GM19043 (cell line): Measurements from ENCODE around the gene UBE2E2.

ENCODE experiments used
- ATAC-seq: cut with Tn5 transposase; IDR thresholded peaks from one replicate; pipeline ENCODE4 v1.9.1; 2021; ENCODE audit warnings: low read depth; ENCODE audit not compliant: unreplicated experiment

The UBE2E2 gene

DNA sequence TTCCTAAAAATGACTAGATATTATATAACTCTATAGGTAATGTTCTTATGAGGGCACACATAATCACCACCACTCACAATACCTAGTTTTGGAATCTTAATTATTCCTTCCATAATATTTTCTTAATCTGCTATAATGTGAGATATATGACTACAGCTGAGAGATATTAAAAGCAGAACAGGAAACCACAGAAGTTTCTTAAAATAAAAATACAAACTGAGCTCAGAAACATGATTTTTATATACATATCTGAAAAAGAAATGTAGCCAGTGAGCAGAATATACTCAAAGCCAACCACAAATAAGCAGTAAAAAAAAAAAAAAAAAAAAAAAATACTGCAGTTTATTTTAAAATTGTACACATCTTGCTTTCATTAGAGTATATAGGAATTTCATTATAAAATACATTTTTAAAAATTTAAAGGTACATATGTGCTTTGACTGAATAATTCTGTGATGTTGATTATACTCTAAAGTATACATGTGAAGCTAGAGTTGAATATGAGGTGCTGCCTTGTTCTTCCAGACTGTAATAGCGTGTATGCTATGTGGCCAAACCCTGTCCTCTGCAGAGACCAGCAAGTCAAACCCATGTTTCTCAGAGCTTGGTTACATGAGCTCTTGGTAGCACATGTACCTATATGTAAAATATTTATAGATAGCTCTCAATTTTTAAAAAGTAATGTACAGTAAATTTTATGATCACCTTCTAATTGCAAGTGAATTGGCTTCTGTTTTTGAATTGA lies 175.0 kb downstream of the UBE2E2 start:
- ATAC-seq = peak; percentile 45

DNA sequence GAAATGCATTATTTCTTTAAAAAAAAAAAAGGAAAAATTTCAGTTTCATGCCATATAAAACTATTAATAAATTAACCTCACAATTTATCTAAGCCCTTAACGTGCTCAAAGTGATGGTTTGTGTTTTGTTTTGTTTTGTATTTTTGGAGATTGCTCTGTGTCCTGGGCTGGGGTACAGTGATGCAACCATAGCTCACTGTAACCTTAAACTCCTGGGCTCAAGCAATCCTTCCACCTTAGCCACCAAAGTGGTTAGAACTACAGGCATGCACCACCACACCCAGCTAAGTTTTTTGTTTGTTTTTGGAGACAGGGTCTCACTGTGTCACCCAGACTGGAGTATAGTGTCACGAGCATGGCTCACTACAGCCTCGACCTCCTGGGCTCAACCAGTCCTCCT lies 180.7 kb downstream of the UBE2E2 start:
- no peak for ATAC-seq

DNA sequence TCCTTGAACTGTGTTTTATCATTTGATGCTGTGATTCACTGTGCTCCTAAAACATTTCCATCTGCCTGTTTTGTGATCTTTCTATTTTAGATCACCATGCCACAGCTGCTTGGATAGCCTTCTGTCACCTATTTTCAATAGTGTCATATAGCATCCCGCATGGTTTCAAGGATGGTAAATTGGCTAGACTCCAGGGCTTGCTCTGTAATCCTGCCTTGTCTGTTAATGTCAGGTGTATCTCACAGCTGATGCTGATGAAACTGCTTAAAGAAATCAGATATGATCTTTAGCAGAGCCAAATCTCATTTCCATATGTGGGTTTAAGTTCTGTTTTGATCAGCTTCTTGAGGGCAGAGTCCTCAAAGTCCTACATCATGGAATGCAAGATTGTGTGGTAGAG lies 182.2 kb downstream of the UBE2E2 start:
- no peak for ATAC-seq

- no peak for ATAC-seq
These were observed 184.3 kb downstream of the UBE2E2 start for GRCh38 chr3:23387286-23387918.

DNA sequence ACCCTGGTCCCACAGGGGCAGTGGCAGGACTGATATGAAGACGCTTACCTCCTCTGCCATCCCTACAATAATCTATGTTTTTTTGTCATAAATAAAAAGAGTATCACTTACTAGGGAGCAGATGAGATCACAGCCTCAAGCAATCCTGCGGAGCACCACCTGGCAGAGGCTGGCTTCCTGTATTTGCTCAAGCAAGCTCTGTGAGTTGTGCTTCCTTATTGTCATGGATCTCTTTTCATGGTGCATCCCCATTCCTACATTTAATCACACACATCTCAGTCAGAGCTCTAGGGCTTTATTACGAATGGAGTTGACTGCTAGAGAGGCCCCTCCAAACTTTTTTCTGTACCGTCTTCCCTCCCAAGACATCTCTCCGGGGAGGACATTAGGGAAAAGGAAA lies 186.0 kb downstream of the UBE2E2 start:
- ATAC-seq = no peak

GRCh38 chr3:23389686-23390085 lies 186.6 kb downstream of the UBE2E2 start:
- peak; percentile 45 for ATAC-seq

- no peak for ATAC-seq
These were observed 187.3 kb downstream of the UBE2E2 start for GRCh38 chr3:23390446-23390845.

DNA sequence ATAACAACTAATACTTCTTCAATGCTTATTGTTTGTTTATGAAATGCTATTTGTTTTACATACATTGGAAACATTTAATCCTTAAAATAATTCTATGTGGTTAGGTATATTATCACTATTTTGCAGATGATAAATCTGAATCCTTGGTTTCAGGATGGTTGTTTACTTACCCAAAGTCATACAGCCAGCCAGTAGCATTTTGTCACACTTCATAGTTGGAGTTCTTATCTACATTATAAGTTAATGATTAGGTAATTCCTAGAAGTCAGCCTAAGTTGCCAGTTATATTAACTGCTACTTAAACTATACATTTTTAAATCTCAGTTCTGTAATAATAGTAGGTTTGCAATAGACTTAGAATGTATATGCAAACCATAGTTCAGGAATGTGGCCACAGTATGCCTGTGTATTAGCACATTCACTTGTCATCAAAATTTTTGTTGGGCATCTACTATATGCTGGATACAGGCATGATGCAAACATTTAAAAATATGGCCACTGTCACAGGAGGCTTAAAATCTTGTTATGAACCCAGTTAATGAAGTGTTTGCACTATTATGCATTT lies 187.9 kb downstream of the UBE2E2 start:
- ATAC-seq = no peak

- ATAC-seq = no peak
These were observed 192.0 kb downstream of the UBE2E2 start for GRCh38 chr3:23395115-23395514.

- ATAC-seq = no peak
These were observed 193.6 kb downstream of the UBE2E2 start for GRCh38 chr3:23396746-23397145.

GRCh38 chr3:23399221-23399620 lies 196.1 kb downstream of the UBE2E2 start:
- no peak for ATAC-seq

GRCh38 chr3:23402728-23403492 lies 199.8 kb downstream of the UBE2E2 start:
- ATAC-seq = peak; percentile 41

DNA sequence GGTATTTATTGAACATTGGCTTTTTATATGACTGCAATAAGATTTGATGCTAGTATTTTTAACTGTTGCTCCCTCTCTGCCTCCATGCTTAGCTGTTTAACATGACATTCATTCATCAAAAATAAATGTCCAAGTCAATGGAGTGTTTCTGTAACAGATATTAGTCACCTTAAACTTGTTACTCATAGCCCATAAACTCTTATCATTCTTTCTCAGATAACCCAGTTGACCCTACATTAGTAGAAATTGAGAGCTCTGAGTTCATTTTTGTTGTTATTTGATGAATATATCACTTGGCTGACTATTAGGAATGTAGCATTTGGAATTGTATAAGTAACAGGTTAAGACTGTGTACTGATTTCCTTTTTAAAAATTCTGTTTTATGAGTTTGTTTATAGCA lies 201.1 kb downstream of the UBE2E2 start:
- ATAC-seq = no peak

GRCh38 chr3:23405081-23405480 lies 202.0 kb downstream of the UBE2E2 start:
- peak; percentile 51 for ATAC-seq

- ATAC-seq = no peak
These were observed 203.5 kb downstream of the UBE2E2 start for GRCh38 chr3:23406601-23407000.

GRCh38 chr3:23418026-23418425 lies 214.9 kb downstream of the UBE2E2 start:
- no peak for ATAC-seq

- ATAC-seq = peak; percentile 31
These were observed 218.8 kb downstream of the UBE2E2 start for GRCh38 chr3:23421811-23422516.

GRCh38 chr3:23422517-23422851 lies 219.4 kb downstream of the UBE2E2 start:
- peak; percentile 55 for ATAC-seq

DNA sequence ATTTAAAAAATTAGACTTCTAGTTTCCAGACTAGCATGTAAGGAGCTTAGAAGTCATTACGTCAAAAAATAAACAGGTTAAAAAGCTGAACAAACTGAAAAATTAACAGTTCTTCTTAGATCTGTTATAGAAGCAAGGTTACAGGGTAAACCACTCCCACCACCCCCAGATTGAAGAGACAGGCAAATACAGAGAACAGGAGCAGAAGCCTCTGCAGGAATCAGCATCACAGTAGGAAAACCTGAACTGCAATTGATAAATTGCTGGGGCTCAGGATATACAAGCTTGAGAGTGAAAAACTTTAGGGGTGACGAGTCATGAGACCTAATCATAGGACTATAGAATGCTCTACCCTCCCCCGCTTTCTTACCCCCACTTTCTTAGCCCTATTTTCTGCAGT lies 222.3 kb downstream of the UBE2E2 start:
- no peak for ATAC-seq

DNA sequence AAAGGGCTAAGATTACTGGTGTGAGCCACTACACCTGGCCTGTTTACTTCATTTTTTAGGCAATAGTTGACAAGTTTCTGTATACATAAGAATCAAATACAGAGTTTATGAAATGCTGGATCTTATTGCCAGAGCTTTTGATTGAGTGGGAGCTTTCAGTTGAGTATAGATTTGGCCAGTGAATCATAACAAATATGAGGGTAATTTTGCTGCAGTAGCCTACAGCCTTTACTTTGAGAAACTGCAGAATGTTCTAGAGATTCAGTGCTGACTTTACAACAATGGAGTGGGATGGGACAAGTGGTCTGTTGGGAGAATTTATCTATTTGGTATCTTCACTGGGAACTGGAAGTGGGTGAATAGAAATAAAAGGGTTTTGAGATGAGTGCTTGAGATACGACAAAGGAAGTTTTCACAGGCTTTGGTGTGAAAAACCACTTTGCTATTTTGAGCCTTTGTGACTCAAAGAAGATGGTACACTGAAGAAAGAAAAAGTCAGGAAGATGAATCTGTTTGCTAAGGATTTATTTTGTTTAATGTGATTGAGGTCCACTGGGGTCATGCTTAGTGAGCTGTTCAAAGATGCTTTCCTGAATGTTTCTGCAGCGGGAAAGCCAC lies 227.8 kb downstream of the UBE2E2 start:
- ATAC-seq = no peak
